GM23338 (cell line): ENCODE measurements around the gene DPPA4. TPM values are rescaled to one million over a fixed set of nuclear protein-coding genes. Genes with fewer than 3 reads are reported as not detected.
A peak's percentile ranks its signal among the peaks of the same experiment; 100 is the strongest.

Experiments used
- ATAC-seq: fragments of 200-7000 bp; cut with Tn5 transposase; 3 replicates; pipeline ENCODE4 v1.9.1; 2020
- DNase-seq: peaks from one replicate; pipeline ENCODE4 v3.0.0-alpha.2; 2015; ENCODE audit warnings: low spot score
- H2AFZ ChIP-seq: fragments of 200-600 bp; sonication (generic); 2 replicates; pipeline ENCODE4 v1.8.0; 2016; ENCODE audit warnings: antibody characterized with exemption, mild to moderate bottlenecking, moderate library complexity
- H3F3A ChIP-seq: fragments of 200-600 bp; sonication (generic); replicated peaks from 2 replicates; pipeline ENCODE4 v1.8.0; 2017; ENCODE audit warnings: antibody characterized with exemption, mixed run types, low read depth
- H3K27ac ChIP-seq: fragments of 200-600 bp; sonication (generic); 2 replicates; pipeline ENCODE4 v1.6.1; 2016; ENCODE audit warnings: low read depth
- H3K27me3 ChIP-seq: fragments of 200-600 bp; sonication (generic); 2 replicates; pipeline ENCODE4 v1.8.0; 2016; ENCODE audit warnings: mild to moderate bottlenecking, mixed run types, moderate library complexity; ENCODE audit not compliant: insufficient read depth
- H3K36me3 ChIP-seq: fragments of 200-600 bp; sonication (generic); 2 replicates; pipeline ENCODE4 v1.8.0; 2016; ENCODE audit warnings: mild to moderate bottlenecking; ENCODE audit not compliant: insufficient read depth
- H3K4me1 ChIP-seq: fragments of 200-600 bp; sonication (generic); 2 replicates; pipeline ENCODE4 v1.8.0; 2016; ENCODE audit warnings: mild to moderate bottlenecking, moderate library complexity; ENCODE audit not compliant: insufficient read depth
- H3K4me2 ChIP-seq: fragments of 200-600 bp; sonication (generic); 2 replicates; pipeline ENCODE4 v1.7.1; 2017; ENCODE audit warnings: mixed run types
- H3K4me3 ChIP-seq: fragments of 200-600 bp; sonication (generic); 2 replicates; pipeline ENCODE4 v1.6.1; 2016; ENCODE audit warnings: mixed run types
- H3K79me2 ChIP-seq: fragments of 200-600 bp; sonication (generic); replicated peaks from 2 replicates; pipeline ENCODE4 v1.8.0; 2017; ENCODE audit warnings: mild to moderate bottlenecking; ENCODE audit not compliant: insufficient read depth
- H3K9me2 ChIP-seq: fragments of 200-600 bp; sonication (generic); 2 replicates; pipeline ENCODE4 v1.8.0; 2017; ENCODE audit not compliant: insufficient read depth
- H4K20me1 ChIP-seq: fragments of 200-600 bp; sonication (generic); replicated peaks from 2 replicates; pipeline ENCODE4 v1.8.0; 2017; ENCODE audit warnings: mild to moderate bottlenecking; ENCODE audit not compliant: insufficient read depth
- H3K27ac Mint-ChIP-seq: 2 replicates; pipeline ENCODE4 v1.8.0; 2020; ENCODE audit warnings: inconsistent platforms, mild to moderate bottlenecking, moderate library complexity, mixed read lengths
- H3K27me3 Mint-ChIP-seq: 3 replicates; pipeline ENCODE4 v1.8.0; 2022; ENCODE audit warnings: low read depth, mild to moderate bottlenecking, moderate library complexity, mixed read lengths, inconsistent platforms; ENCODE audit not compliant: insufficient read depth, poor library complexity
- H3K36me3 Mint-ChIP-seq: 3 replicates; pipeline ENCODE4 v1.8.0; 2021; ENCODE audit warnings: low read depth, mild to moderate bottlenecking, inconsistent platforms, moderate library complexity, mixed read lengths
- H3K4me1 Mint-ChIP-seq: 3 replicates; pipeline ENCODE4 v1.8.0; 2020; ENCODE audit warnings: mild to moderate bottlenecking, inconsistent platforms, mixed read lengths
- H3K4me3 Mint-ChIP-seq: 3 replicates; pipeline ENCODE4 v1.8.0; 2021; ENCODE audit warnings: moderate library complexity, mild to moderate bottlenecking, inconsistent platforms, mixed read lengths
- H3K9me3 Mint-ChIP-seq: 3 replicates; pipeline ENCODE4 v1.8.0; 2020; ENCODE audit warnings: moderate library complexity, mild to moderate bottlenecking, inconsistent platforms, mixed read lengths
- EZH2 ChIP-seq: fragments of 200-600 bp; sonication (generic); IDR thresholded peaks from one replicate; pipeline ENCODE4 v1.8.0; 2017; ENCODE audit warnings: antibody characterized with exemption, mild to moderate bottlenecking, low read depth; ENCODE audit not compliant: unreplicated experiment
- EZH2phosphoT487 ChIP-seq: fragments of 200-600 bp; sonication (generic); IDR thresholded peaks from one replicate; pipeline ENCODE4 v1.8.1; 2018; ENCODE audit warnings: antibody characterized with exemption; ENCODE audit not compliant: unreplicated experiment
- JUNB ChIP-seq: IDR thresholded peaks from one replicate; pipeline ENCODE4 v1.6.1; 2016; ENCODE audit warnings: antibody characterized with exemption; ENCODE audit not compliant: unreplicated experiment
- NANOG ChIP-seq: IDR thresholded peaks from 2 replicates; pipeline ENCODE4 v1.6.1; 2016; ENCODE audit warnings: antibody characterized with exemption, borderline replicate concordance
- POLR2AphosphoS5 ChIP-seq: IDR thresholded peaks from 2 replicates; pipeline ENCODE4 v1.6.1; 2016; ENCODE audit warnings: antibody characterized with exemption, low read depth
- ZNF114 ChIP-seq: fragments of 250-450 bp; sonication (Bioruptor Pico); IDR thresholded peaks from 2 replicates; pipeline ENCODE4 v1.5.0; 2020; ENCODE audit warnings: mild to moderate bottlenecking, moderate library complexity
- polyA plus RNA-seq: library from polyadenylated mRNA; unstranded; fragments of >200 nt; fragmentation: Nextera tagmentation; extraction: Ambion mirVana; gene quantifications from 2 replicates; pipeline ENCODE4 v1.2.1, GENCODE V29; 2016
- total RNA-seq: library from RNA; depleted of rRNA; stranded (reverse); fragments of >200 nt; shearing (Covaris generic); gene quantifications from 2 replicates; pipeline ENCODE4 v1.2.3, GENCODE V29; 2014
- TF ChIP-seq, protein P1 (sequence below): fragments of 250-450 bp; sonication (Bioruptor Pico); IDR thresholded peaks from 2 replicates; pipeline ENCODE4 v1.5.0; 2020; ENCODE audit warnings: mild to moderate bottlenecking, moderate library complexity
- TF ChIP-seq, protein P2 (sequence below), 2 experiments: fragments of 200-600 bp in 1 of 2; sonication (generic) in 1 of 2; conservative IDR thresholded peaks; 2 replicates each; pipeline versions ENCODE4 v1.5.1 to v1.6.1; 2016 to 2017; ENCODE audit warnings: antibody characterized with exemption in 2 of 2, low read depth in 2 of 2, mild to moderate bottlenecking in 2 of 2, moderate library complexity in 1 of 2
- TF ChIP-seq, protein P3 (sequence below): IDR thresholded peaks from one replicate; pipeline ENCODE4 v1.6.1; 2018; ENCODE audit warnings: antibody characterized with exemption; ENCODE audit not compliant: unreplicated experiment

The DPPA4 gene
- total and polyA plus RNA-seq, 2 experiments from 2014 or later, result 546 to 878 TPM

- Histone ChIP-seq H3K36me3 (peaks cover 9% of the 10 kb centered on the region), H3F3A (no peaks in the 10 kb centered on the region), H3K4me1 (peaks cover 11% of the 10 kb centered on the region; the same call in 1 of the 2 replicates), H3K4me3 (no peak overlapping the region), H3K9me2 (no peaks in the 10 kb centered on the region), H3K27me3 (no peaks in the 10 kb centered on the region), H3K27ac (no peak overlapping the region), H4K20me1 (no peaks in the 10 kb centered on the region), H2AFZ (no peak overlapping the region), H3K79me2 (peaks cover 8% of the 10 kb centered on the region; the same call in 1 of the 2 replicates), H3K4me2 (no peak overlapping the region)
- DNase-seq (peak; percentile 79), ATAC-seq (peak; percentile 98)
- Mint-ChIP-seq H3K9me3 (no peaks in the 10 kb centered on the region; the same call in 2 of the 3 replicates), H3K27ac (no peak overlapping the region), H3K4me1 (peaks cover 5% of the 10 kb centered on the region; the same call in 2 of the 3 replicates), H3K27me3 (no peaks in the 10 kb centered on the region), H3K36me3 (peaks cover 17% of the 10 kb centered on the region), H3K4me3 (no peak overlapping the region)
- no peak for TF ChIP-seq EZH2
- TF ChIP-seq ZNF114 (CRISPR knock-in tag), result no peak
- TF ChIP-seq NANOG, result peak; percentile 27; the same call in 1 of the 2 replicates
- TF ChIP-seq, protein P1, sequence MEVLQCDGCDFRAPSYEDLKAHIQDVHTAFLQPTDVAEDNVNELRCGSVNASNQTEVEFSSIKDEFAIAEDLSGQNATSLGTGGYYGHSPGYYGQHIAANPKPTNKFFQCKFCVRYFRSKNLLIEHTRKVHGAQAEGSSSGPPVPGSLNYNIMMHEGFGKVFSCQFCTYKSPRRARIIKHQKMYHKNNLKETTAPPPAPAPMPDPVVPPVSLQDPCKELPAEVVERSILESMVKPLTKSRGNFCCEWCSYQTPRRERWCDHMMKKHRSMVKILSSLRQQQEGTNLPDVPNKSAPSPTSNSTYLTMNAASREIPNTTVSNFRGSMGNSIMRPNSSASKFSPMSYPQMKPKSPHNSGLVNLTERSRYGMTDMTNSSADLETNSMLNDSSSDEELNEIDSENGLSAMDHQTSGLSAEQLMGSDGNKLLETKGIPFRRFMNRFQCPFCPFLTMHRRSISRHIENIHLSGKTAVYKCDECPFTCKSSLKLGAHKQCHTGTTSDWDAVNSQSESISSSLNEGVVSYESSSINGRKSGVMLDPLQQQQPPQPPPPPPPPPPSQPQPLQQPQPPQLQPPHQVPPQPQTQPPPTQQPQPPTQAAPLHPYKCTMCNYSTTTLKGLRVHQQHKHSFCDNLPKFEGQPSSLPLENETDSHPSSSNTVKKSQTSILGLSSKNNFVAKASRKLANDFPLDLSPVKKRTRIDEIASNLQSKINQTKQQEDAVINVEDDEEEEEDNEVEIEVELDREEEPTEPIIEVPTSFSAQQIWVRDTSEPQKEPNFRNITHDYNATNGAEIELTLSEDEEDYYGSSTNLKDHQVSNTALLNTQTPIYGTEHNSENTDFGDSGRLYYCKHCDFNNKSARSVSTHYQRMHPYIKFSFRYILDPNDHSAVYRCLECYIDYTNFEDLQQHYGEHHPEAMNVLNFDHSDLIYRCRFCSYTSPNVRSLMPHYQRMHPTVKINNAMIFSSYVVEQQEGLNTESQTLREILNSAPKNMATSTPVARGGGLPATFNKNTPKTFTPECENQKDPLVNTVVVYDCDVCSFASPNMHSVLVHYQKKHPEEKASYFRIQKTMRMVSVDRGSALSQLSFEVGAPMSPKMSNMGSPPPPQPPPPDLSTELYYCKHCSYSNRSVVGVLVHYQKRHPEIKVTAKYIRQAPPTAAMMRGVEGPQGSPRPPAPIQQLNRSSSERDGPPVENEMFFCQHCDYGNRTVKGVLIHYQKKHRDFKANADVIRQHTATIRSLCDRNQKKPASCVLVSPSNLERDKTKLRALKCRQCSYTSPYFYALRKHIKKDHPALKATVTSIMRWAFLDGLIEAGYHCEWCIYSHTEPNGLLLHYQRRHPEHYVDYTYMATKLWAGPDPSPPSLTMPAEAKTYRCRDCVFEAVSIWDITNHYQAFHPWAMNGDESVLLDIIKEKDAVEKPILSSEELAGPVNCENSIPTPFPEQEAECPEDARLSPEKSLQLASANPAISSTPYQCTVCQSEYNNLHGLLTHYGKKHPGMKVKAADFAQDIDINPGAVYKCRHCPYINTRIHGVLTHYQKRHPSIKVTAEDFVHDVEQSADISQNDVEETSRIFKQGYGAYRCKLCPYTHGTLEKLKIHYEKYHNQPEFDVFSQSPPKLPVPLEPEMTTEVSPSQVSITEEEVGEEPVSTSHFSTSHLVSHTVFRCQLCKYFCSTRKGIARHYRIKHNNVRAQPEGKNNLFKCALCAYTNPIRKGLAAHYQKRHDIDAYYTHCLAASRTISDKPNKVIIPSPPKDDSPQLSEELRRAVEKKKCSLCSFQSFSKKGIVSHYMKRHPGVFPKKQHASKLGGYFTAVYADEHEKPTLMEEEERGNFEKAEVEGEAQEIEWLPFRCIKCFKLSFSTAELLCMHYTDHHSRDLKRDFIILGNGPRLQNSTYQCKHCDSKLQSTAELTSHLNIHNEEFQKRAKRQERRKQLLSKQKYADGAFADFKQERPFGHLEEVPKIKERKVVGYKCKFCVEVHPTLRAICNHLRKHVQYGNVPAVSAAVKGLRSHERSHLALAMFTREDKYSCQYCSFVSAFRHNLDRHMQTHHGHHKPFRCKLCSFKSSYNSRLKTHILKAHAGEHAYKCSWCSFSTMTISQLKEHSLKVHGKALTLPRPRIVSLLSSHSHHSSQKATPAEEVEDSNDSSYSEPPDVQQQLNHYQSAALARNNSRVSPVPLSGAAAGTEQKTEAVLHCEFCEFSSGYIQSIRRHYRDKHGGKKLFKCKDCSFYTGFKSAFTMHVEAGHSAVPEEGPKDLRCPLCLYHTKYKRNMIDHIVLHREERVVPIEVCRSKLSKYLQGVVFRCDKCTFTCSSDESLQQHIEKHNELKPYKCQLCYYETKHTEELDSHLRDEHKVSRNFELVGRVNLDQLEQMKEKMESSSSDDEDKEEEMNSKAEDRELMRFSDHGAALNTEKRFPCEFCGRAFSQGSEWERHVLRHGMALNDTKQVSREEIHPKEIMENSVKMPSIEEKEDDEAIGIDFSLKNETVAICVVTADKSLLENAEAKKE (CRISPR knock-in tag), result no peak
- no peak for TF ChIP-seq POLR2AphosphoS5
- TF ChIP-seq EZH2phosphoT487, result no peak
- TF ChIP-seq, protein P2, sequence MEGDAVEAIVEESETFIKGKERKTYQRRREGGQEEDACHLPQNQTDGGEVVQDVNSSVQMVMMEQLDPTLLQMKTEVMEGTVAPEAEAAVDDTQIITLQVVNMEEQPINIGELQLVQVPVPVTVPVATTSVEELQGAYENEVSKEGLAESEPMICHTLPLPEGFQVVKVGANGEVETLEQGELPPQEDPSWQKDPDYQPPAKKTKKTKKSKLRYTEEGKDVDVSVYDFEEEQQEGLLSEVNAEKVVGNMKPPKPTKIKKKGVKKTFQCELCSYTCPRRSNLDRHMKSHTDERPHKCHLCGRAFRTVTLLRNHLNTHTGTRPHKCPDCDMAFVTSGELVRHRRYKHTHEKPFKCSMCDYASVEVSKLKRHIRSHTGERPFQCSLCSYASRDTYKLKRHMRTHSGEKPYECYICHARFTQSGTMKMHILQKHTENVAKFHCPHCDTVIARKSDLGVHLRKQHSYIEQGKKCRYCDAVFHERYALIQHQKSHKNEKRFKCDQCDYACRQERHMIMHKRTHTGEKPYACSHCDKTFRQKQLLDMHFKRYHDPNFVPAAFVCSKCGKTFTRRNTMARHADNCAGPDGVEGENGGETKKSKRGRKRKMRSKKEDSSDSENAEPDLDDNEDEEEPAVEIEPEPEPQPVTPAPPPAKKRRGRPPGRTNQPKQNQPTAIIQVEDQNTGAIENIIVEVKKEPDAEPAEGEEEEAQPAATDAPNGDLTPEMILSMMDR (conservative IDR thresholded peaks at IDR 0.05; ENCODE audit: low read depth in 2 of 2), result peak; percentile 74 to 85
- no peak for TF ChIP-seq JUNB
- TF ChIP-seq, protein P3, sequence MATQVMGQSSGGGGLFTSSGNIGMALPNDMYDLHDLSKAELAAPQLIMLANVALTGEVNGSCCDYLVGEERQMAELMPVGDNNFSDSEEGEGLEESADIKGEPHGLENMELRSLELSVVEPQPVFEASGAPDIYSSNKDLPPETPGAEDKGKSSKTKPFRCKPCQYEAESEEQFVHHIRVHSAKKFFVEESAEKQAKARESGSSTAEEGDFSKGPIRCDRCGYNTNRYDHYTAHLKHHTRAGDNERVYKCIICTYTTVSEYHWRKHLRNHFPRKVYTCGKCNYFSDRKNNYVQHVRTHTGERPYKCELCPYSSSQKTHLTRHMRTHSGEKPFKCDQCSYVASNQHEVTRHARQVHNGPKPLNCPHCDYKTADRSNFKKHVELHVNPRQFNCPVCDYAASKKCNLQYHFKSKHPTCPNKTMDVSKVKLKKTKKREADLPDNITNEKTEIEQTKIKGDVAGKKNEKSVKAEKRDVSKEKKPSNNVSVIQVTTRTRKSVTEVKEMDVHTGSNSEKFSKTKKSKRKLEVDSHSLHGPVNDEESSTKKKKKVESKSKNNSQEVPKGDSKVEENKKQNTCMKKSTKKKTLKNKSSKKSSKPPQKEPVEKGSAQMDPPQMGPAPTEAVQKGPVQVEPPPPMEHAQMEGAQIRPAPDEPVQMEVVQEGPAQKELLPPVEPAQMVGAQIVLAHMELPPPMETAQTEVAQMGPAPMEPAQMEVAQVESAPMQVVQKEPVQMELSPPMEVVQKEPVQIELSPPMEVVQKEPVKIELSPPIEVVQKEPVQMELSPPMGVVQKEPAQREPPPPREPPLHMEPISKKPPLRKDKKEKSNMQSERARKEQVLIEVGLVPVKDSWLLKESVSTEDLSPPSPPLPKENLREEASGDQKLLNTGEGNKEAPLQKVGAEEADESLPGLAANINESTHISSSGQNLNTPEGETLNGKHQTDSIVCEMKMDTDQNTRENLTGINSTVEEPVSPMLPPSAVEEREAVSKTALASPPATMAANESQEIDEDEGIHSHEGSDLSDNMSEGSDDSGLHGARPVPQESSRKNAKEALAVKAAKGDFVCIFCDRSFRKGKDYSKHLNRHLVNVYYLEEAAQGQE, result no peak
Observed at GRCh38 chr3:109369510-109369909, 32.2 kb upstream of the DPPA4 start.
